ENCODE data around the gene RAG1.

Gene RAG1

DNA sequence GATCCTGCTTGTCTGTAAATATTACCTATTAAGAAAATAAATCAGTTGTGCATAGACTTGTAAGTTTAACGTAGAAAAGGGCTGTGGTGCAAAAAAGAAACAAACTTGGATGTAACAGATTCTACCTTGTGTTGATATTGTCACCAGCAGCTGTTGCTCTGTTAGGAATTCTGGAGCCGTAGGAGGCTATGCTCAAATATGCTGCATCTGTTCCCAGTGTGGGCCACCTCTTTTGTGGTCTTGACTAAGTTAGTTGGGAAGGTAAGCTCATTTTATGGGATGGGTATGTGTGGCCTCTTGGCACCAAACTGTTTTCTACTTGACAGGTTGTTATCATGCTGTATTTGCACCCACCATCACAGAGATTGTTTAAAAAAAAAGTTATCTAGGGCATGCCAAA lies 59.7 kb downstream of the RAG1 start:
- Histone ChIP-seq H3K27ac (ENCODE audit: low read length, poor library complexity, severe bottlenecking) (no peak overlapping the region), H3K18ac (ENCODE audit: low read depth in 1 of 2, low read length in 2 of 2) (no peak overlapping the region), H3K4ac (ENCODE audit: low read depth in 1 of 2, low read length in 2 of 2) (no peak overlapping the region), H3K9ac (ENCODE audit: low read length) (no peak overlapping the region), H2BK120ac (ENCODE audit: low read depth, low read length) (no peak overlapping the region), H2BK5ac (ENCODE audit: low read depth, low read length, poor library complexity, severe bottlenecking) (no peak overlapping the region), H4K8ac (ENCODE audit: low read length) (no peak overlapping the region), H3K79me1 (replicated peaks; ENCODE audit: low read length, poor library complexity, severe bottlenecking) (peaks cover 6% of the 10 kb centered on the region), H2BK15ac (ENCODE audit: low read depth, poor library complexity, severe bottlenecking) (no peak overlapping the region), H2BK12ac (ENCODE audit: low read length in 2 of 2) (no peak overlapping the region), H2AFZ (ENCODE audit: low read depth, low read length) (no peak overlapping the region), H2AK5ac (ENCODE audit: low read length, severe bottlenecking) (no peak overlapping the region), H3K9me3 (ENCODE audit: control insufficient read depth, low read length) (no peaks in the 10 kb centered on the region), H3K4me1 (ENCODE audit: control insufficient read depth, insufficient read depth, low read depth, low read length) (peaks cover 2% of the 10 kb centered on the region), H3K36me3 (ENCODE audit: control insufficient read depth in 1 of 2, insufficient read depth in 2 of 2, low read depth in 1 of 2, low read length in 2 of 2) (no peaks in the 10 kb centered on the region), H3K23ac (ENCODE audit: low read length in 2 of 2) (no peak overlapping the region), H3K27me3 (ENCODE audit: control insufficient read depth in 1 of 2, insufficient read depth in 1 of 2, low read length in 2 of 2) (no peaks in the 10 kb centered on the region), H4K91ac (ENCODE audit: low read length) (no peak overlapping the region), H3K4me2 (ENCODE audit: low read length, poor library complexity, severe bottlenecking) (no peak overlapping the region), H3K14ac (ENCODE audit: low read length in 2 of 2) (no peak overlapping the region), H3K4me3 (ENCODE audit: insufficient read depth in 1 of 2, low read depth in 1 of 2, low read length in 2 of 2) (no peak overlapping the region)
- no peak for DNase-seq
- 91% methylated on average over 2 of the region's 2 CpGs for WGBS

DNA sequence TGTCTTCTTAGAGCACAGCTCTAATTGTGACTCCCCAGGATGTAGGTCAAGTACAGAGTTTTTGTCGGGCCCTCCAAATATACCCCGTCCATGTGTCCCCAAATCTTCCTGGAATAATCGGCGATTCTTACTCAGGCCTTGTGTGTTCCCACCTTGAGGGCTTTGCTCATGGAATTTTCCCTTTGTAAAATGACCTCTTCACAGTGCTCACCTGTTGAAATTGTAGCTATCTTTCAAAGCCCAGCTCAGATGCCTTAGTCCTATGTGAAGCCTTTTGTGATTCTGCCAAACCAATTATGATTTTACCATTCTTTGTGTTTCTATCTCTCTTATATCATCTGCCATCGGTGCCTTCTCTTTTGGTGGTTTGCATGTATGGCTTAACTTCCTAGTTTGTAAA lies 60.3 kb downstream of the RAG1 start:
- Histone ChIP-seq H3K18ac (ENCODE audit: low read depth in 1 of 2, low read length in 2 of 2) (no peak overlapping the region), H2BK15ac (ENCODE audit: low read depth, poor library complexity, severe bottlenecking) (no peak overlapping the region), H2BK5ac (ENCODE audit: low read depth, low read length, poor library complexity, severe bottlenecking) (no peak overlapping the region), H3K9ac (ENCODE audit: low read length) (no peak overlapping the region), H3K9me3 (ENCODE audit: control insufficient read depth, low read length) (no peaks in the 10 kb centered on the region), H3K4ac (ENCODE audit: low read depth in 1 of 2, low read length in 2 of 2) (no peak overlapping the region), H3K79me1 (replicated peaks; ENCODE audit: low read length, poor library complexity, severe bottlenecking) (peaks cover 6% of the 10 kb centered on the region), H3K4me2 (ENCODE audit: low read length, poor library complexity, severe bottlenecking) (no peak overlapping the region), H3K27me3 (ENCODE audit: control insufficient read depth in 1 of 2, insufficient read depth in 1 of 2, low read length in 2 of 2) (no peaks in the 10 kb centered on the region), H4K8ac (ENCODE audit: low read length) (no peak overlapping the region), H3K23ac (ENCODE audit: low read length in 2 of 2) (no peak overlapping the region), H3K36me3 (ENCODE audit: control insufficient read depth in 1 of 2, insufficient read depth in 2 of 2, low read depth in 1 of 2, low read length in 2 of 2) (no peaks in the 10 kb centered on the region), H2AK5ac (ENCODE audit: low read length, severe bottlenecking) (no peak overlapping the region), H2BK12ac (ENCODE audit: low read length in 2 of 2) (no peak overlapping the region), H4K91ac (ENCODE audit: low read length) (no peak overlapping the region), H2BK120ac (ENCODE audit: low read depth, low read length) (no peak overlapping the region), H2AFZ (ENCODE audit: low read depth, low read length) (no peak overlapping the region), H3K4me3 (ENCODE audit: insufficient read depth in 1 of 2, low read depth in 1 of 2, low read length in 2 of 2) (no peak overlapping the region), H3K14ac (ENCODE audit: low read length in 2 of 2) (no peak overlapping the region), H3K27ac (ENCODE audit: low read length, poor library complexity, severe bottlenecking) (no peak overlapping the region), H3K4me1 (ENCODE audit: control insufficient read depth, insufficient read depth, low read depth, low read length) (peaks cover 2% of the 10 kb centered on the region)
- no peak for DNase-seq
- 96% methylated on average over 4 of the region's 5 CpGs for WGBS

DNA sequence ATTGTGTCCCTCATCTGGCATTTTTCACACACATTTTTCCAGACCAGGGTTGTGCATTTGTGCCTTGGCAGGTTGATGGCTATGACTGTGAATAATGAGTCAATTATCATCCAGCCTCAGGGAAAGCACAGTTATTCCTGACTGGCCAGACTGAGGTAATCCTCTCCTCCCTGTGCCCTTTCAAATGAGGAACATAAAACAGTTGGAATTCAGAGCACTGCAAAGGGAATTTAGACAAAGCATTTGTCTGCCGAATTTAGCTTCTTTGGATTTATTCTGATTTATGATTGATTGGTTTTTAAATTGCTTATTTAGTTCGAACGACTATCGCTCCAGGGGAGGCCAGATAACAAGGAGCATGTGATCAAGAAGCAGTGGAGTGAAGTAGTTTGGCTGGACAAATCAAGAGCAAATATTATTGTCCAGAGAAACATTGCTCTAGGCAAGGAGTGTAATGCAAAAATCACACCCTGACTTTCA lies 61.0 kb downstream of the RAG1 start:
- Histone ChIP-seq H2BK15ac (ENCODE audit: low read depth, poor library complexity, severe bottlenecking) (no peak overlapping the region), H3K4me1 (ENCODE audit: control insufficient read depth, insufficient read depth, low read depth, low read length) (peaks cover 2% of the 10 kb centered on the region), H3K4ac (ENCODE audit: low read depth in 1 of 2, low read length in 2 of 2) (no peak overlapping the region), H3K79me1 (replicated peaks; ENCODE audit: low read length, poor library complexity, severe bottlenecking) (peaks cover 5% of the 10 kb centered on the region), H4K8ac (ENCODE audit: low read length) (no peak overlapping the region), H2AK5ac (ENCODE audit: low read length, severe bottlenecking) (no peak overlapping the region), H3K23ac (ENCODE audit: low read length in 2 of 2) (no peak overlapping the region), H3K4me2 (ENCODE audit: low read length, poor library complexity, severe bottlenecking) (no peak overlapping the region), H3K4me3 (ENCODE audit: insufficient read depth in 1 of 2, low read depth in 1 of 2, low read length in 2 of 2) (no peak overlapping the region), H2BK12ac (ENCODE audit: low read length in 2 of 2) (no peak overlapping the region), H2BK120ac (ENCODE audit: low read depth, low read length) (no peak overlapping the region), H3K27ac (ENCODE audit: low read length, poor library complexity, severe bottlenecking) (no peak overlapping the region), H3K14ac (ENCODE audit: low read length in 2 of 2) (no peak overlapping the region), H2BK5ac (ENCODE audit: low read depth, low read length, poor library complexity, severe bottlenecking) (no peak overlapping the region), H3K9me3 (ENCODE audit: control insufficient read depth, low read length) (no peaks in the 10 kb centered on the region), H3K27me3 (ENCODE audit: control insufficient read depth in 1 of 2, insufficient read depth in 1 of 2, low read length in 2 of 2) (no peaks in the 10 kb centered on the region), H3K9ac (ENCODE audit: low read length) (no peak overlapping the region), H4K91ac (ENCODE audit: low read length) (no peak overlapping the region), H3K18ac (ENCODE audit: low read depth in 1 of 2, low read length in 2 of 2) (no peak overlapping the region), H3K36me3 (ENCODE audit: control insufficient read depth in 1 of 2, insufficient read depth in 2 of 2, low read depth in 1 of 2, low read length in 2 of 2) (no peaks in the 10 kb centered on the region), H2AFZ (ENCODE audit: low read depth, low read length) (no peak overlapping the region)
- DNase-seq = no peak
- WGBS = 63% methylated on average over 4 of the region's 4 CpGs

Data from mesenchymal stem cell (in vitro differentiated cells and primary cell).